ENCODE measurements around the gene CDC42EP2.

CDC42EP2 gene, protein sequence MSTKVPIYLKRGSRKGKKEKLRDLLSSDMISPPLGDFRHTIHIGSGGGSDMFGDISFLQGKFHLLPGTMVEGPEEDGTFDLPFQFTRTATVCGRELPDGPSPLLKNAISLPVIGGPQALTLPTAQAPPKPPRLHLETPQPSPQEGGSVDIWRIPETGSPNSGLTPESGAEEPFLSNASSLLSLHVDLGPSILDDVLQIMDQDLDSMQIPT

DNA sequence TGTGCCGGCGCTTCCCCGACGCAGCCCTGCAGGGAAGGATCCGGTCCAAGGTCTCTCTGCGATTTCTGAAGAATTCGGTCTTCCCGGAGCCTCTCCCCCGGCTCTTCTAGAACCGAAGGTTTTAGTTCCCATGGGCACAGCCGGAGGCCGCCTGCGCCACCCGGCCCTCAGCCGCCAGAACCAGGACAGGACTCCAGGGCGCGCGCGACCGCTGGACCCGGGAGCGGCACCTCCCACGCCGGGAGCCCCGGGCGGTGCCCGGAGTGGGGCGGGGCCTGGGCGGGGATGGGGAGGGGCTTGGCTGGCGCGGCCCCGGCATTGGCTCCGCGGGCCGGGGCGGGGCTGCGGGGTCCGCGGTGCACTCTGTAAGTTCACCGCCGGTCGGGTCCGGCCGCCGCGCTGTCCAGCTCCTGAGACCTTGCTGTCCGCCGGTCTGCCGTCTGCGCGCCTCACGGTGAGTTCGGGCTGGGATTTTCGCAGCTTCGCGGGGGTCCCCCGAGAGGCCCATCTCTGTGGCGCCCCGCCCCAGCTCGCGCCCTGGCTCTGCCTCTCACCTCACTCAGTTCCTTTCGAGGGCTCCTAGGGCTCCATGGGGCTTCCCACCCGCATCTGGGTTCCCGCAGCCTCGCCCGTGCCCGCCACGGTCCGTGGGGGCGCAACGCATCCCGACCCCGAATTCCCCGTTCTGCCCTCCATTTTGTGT lies at the start of gene CDC42EP2:
Gene CDC42EP2 (plus strand): TSS at position 366 of the 703 bp plus-strand sequence. CDS start 6,033 bp downstream, outside the sequence.
- peak; percentile 82 for DNase-seq (ENCODE audit: low read depth, low spot score)

DNA sequence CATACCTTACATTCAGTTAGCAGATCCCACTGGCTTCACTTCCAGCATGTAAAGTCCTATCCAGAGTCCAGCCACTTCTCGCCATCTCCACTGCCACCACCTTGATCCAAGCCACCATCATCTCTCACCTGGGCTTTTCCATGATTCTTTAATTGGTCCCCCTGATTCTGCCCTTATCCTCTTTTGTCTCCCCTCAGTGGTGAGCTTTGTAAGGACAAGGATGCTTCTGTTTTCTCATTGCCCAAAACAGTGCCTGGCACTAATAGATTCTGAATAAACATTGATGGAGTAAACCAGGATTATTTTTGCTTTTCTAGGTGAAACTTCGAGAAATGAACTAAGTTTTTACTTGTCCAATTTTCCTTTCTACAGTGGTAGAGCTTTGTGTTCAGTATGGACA lies 48.5 kb upstream of the CDC42EP2 start:
- DNase-seq (ENCODE audit: low read depth, low spot score), result no peak

DNA sequence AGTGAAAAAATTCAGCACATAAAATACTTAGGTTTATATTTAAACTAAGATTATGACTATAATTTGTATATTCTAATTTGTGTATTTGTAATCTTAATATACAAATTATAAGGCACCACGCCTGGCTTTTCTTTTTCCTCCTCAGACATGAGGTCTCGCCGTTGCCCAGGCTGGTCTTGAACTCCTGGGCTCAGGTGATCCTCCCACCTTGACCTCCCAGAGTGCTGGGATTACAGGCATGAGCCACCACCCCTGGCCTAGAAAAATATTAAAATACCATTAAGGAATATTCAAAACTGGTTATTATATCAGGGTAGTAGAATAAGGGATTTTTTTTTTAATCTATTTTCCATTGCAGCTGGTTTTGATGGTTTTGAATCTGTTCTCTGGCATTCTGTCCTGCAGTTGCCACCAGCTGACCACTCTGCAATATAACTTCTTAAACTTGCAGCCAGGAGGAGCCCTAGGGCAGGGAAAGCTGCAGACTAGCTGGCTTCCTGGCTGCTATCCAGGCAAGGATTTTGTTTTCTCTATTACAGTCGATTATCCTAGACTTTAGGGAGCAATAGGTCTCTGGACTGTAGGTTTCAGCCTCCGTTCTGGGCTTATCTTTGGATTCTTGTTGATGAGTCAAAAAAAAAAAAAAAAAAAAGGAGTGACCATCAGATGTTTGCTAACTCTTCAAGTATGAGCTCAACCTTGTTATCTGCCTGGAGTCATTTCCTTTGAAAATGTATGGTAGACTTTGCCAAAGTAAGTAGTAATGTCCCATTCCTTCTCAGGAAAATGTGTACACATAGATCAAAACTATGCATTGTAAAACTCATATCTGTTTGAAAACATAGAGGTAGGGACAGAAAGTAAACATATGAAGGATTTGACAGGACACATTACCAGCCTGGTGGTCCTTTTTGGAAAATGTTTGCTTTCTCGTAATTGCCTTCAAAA lies 39.7 kb upstream of the CDC42EP2 start:
- peak; percentile 74 for DNase-seq (ENCODE audit: low read depth, low spot score)

DNA sequence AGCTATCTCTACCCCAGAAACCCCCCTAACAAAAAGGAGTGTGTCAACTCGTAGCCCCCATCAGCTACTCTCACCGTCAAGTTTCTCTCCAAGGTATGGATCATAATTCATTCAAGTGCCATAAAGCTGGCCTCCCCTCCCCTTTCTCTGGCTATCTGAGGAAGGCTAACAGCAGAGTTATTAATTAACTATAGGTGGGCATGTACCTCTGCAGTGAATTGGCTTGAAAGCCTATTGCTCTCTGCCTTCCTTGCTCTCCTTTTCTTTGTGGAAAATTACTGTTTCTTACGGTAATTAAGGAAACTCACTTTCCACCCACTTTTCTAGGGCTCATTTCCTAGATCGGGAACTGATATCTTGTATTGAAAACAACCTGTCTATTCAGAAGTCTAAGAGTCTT lies 38.8 kb upstream of the CDC42EP2 start:
- no peak for DNase-seq (ENCODE audit: low read depth, low spot score)

DNA sequence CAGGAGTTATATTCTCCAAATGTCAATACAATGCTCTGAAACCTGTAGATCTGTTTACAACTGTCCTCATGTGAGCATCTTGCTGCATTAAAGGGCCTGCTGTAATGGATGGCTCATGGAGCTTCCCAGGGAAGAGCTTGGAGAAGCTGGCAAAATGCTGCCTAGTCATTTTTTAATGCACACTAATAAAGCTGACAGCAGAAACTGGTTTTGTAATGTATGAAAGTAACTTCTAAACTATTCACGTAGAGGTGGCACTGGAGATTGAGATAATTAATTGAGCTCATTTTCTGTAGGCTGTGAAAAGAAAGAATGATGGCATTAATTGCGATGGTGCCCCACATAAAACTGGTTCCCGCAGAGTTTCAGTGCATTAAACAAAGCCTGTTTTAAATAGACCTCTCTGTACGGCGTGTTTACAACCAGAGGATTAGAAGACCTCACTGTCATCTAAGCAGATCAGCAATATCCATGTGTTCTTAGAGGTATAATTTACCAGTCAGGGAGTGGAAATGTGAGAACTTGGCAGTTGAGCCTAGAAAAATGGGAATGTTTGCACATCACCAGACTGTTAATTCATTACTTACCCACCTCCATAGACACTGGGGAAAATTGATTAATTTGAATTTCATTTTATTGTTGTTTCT lies 36.9 kb upstream of the CDC42EP2 start:
- DNase-seq (ENCODE audit: low read depth, low spot score), result no peak

DNA sequence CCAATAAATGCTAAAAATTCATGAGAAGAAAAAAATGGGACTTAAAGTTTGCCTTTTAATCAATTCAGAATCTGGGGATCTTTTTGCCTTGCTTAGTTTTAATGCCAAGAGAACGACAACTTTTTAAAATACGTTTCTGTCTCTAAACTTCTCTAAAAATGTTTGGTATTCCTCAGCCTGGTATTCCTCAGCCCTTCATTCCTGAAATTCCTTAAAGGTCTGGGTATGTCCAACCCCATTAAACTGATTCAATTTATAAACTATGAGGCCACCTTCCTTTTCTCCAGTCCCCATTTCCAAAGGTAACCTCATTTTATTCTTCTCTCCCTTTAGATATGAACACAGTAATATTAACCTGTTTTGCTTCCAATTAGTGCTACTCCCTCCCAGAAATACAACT lies 36.3 kb upstream of the CDC42EP2 start:
- no peak for DNase-seq (ENCODE audit: low read depth, low spot score)

DNA sequence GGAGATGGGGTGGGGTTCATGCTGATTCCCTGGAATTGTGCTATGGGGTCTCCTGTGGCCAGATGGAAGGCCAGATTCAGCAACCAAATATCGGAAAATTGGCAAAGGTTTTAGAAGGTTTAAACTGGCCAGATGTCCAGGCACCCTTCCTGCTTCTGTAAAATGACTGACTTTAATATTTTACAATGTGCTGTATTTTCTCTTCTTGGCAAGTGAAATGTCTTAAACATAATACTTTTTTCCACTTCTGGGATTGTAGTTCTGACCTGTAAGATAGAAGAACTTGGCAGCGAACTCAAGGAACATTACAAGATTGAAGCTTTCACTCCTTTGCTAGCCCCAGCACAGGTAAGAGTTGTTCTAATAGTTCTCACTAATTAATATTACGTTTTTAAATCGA lies 35.4 kb upstream of the CDC42EP2 start:
- no peak for DNase-seq (ENCODE audit: low read depth, low spot score)

DNA sequence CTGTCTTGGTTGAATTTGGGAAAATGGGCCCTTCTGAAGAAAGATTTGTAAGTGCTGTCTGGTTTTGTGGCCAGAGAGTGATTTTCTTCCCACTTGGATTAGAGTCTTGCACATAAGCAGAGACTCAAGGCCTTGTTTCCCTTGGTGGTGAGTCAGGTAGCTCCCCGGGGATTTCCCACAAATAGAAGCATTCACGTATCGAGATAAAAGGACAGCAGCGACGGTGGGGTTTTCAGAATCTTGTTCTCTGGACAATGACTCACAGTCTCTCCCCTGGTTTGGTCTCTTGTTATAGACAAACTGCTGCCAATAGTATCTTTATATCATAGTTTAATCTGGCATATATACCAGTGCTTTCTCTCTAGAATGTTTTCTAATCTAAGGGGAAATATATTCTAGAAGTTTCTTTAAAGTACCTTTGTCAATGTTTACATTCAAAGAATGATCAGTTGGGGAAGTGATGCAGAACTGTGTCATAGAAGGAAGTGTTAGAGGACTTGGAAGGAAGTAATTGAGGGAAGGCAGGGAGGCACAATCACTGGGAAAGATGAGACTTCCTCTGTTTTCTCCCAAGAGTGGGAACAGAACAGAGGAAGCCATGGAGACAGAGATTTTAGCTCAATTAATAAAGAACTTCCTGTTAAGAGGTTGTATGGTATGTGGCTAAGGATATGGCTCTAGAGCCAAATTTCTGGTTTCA lies 34.8 kb upstream of the CDC42EP2 start:
- peak; percentile 57 for DNase-seq (ENCODE audit: low read depth, low spot score)

DNA sequence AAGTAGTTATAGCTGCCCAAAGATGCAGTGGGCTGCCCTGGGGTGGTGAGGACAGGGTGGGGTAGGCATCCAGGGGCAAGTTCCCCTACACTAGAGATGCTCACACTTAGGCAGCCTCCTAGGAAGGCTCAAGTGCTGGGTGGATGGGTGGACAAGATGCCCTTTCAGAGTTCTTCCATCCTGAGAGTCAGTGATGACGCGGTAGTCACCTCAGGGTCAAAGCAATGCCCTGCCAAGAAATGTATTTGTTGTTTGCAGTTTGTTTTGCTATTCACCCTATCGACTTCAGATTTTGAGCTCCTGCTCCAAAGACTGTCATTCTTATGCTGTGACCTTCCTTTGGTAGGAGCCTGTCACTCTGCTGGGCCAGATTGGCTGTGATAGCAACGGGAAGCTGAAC lies 34.0 kb upstream of the CDC42EP2 start:
- DNase-seq (ENCODE audit: low read depth, low spot score), result no peak

DNA sequence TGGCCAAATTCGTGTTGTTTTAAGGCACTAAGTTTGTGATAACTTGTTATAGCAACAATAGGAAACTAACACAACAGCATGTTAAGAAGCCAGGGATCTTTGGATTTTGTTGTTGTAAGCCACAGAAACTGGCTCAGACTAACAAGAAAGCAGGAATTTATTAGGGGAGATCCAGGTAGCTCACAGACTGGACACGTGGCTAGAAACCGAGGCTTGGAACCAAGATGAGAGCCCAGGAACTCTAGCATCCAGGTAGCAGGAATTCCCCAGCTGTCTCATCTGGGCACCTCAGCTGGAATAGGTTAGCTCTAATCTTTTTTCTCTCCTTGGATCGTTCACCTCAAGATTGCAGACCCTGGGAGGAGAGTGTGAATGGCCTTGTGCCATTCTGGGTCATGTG lies 28.0 kb upstream of the CDC42EP2 start:
- no peak for DNase-seq (ENCODE audit: low read depth, low spot score)

DNA sequence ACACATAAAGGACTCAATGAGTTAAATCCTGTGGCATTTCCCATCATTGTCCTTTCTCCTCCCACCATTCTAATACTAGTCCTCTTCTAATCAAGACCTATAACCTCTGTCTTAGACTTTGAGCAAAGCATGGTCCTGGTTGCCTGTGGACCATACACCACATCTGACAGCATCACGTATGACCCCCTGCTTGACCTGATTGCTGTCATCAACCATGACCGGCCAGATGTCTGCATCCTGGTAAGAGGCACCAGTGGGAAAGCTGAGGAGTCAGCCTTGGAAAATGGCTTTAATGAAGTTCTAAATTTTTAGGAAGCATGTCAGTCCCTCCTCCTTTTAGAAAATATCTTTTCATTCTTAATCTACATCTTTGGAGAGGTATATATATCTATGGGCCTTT lies 27.1 kb upstream of the CDC42EP2 start:
- DNase-seq (ENCODE audit: low read depth, low spot score), result no peak

DNA sequence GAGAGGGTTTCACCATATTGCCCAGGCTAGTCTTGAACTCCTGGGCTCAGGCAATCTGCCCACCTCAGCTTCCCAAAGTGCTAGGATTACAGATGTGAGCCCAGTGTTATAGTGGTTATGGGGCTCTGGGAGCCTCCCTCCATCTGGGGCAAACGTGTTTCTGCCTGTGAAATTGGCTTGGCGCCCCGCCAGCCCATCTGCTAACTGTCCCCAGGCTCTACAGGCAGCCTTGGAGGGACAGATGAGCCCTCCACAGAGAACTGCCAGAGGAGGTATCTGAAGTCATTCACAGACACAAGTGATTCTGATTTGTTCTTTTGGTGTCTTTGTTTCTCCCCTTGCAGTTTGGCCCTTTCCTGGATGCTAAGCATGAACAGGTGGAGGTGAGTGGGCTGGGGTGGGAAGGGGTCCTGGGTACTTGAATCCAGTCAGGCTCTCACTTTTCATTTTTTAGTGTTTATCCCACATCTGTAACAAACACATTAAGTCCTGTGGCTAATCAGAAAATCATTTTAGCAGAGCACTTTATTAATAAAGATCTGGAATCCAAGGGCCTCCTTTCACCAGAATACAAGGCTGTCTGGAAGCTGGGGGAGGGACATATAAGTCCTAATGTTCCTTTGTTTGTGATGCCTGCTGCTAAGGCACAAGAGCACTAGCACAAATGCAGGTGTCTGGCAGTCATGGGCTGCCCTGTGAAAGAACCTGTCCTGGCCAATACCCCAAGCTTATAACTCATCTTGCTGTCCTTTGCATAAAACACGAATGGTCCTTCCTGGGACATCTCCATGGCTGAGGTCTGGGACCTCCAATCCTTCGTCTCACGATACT lies 25.7 kb upstream of the CDC42EP2 start:
- no peak for DNase-seq (ENCODE audit: low read depth, low spot score)

DNA sequence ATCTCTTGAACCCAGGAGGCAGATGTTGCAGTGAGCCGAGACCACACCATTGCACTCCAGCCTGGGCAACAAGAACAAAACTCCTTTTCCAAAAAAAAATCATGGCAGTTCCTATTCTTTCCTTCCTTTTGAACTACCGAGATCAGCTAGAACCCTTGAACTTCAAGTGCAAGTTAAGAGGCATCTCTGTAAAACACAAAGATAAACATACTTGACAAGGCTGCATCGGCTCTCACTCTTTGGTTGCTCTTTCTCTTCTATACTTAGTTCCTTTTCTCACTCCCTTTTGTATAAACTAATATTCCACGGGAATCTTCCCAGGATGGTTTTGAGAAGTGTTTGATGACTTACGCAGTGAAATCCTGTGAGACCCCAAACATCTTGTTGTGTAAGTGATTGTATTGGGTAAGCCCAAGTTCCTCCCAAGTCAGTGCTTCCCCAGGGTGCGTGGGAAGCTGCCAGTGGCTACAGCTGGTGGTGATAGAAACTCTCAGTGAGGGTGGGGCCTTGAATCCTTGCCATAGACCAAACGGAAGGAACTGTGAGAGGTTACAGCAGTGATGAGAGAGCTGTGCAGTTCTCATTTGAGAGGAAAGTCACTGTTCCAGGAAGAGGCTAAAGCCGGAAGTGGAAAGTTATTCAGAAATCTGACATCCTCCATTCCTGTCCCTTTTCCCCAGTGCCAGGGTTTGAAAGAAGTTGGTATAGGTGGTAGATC lies 24.1 kb upstream of the CDC42EP2 start:
- no peak for DNase-seq (ENCODE audit: low read depth, low spot score)

DNA sequence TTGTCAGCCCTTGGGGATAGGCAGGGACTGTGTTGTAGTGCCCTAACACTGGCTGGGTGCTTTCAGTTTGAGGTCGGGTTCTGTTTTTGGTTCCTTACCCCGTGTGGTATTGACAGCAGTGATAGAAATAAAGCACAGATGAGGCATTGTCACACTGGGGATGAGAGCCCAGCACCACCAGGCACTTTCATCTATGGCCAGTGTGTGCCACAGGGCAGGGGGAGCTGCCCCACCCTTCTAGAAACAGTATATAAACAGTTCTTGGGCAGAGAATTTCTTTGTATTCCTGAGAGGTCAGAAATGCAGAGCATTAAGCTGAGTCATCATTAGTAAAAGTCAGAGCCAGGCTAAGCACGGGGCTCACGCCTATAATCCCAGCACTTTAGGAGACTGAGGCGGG lies 23.1 kb upstream of the CDC42EP2 start:
- DNase-seq (ENCODE audit: low read depth, low spot score), result peak; percentile 34

DNA sequence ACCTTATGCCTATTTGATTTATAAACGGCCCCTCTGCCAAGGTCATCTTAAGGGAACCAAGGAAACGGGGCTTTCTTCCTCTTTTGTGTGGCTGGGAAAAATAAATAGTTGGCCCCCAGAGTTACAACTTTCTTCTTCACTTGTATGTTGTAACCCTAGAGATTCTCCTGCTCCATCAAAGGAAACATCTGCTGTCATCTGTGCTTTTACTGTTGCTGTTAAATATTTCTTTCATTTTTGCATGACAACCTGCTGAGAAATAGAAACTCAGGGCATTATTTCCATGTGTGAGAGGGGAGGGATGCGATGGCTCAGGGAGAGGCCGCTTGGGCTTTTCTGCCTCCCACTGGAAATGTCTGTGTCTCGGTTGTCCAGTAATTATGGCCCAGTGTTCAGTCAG lies 21.8 kb upstream of the CDC42EP2 start:
- no peak for DNase-seq (ENCODE audit: low read depth, low spot score)

DNA sequence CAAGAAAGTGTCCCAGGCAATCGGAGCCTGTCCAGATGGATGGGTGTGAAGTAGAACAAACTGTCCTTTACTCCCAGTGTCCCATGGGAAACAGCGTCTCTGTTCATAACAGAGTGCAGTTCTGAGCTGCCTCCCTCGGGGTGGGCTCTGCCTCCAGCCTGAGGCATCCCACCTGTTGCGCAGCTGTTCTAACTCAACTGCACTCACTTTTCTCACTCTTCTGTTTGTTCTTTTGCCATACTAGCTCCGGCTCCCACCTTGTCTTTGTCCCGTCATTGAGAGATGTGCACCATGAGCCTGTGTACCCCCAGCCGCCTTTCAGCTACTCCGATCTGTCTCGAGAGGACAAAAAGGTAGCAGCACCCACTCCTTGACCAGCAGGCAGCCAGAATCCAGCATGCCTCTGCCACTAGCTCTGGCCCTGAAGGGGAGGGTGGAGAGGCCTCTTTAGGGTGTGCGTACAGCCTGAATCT lies 20.7 kb upstream of the CDC42EP2 start:
- DNase-seq (ENCODE audit: low read depth, low spot score), result no peak

DNA sequence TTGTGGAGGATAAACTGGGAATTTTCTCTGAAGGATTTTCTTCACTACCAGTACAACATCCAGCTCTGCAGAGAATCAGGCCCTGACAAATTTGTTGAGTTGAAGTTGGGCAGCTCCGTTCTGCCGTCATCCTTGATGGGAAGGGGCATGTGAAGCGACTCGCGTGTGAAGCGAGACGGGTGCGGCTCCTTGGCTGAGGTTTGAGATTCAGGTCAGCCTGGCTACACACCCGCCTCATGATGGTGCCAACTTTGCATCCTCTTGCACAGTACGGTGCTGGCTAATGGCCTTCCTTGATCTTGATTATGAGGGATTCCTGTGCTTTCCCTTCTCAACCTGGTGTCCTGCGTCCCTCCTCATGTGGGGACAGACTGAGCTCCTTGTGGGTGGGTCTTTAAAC lies 19.7 kb upstream of the CDC42EP2 start:
- DNase-seq (ENCODE audit: low read depth, low spot score), result no peak

DNA sequence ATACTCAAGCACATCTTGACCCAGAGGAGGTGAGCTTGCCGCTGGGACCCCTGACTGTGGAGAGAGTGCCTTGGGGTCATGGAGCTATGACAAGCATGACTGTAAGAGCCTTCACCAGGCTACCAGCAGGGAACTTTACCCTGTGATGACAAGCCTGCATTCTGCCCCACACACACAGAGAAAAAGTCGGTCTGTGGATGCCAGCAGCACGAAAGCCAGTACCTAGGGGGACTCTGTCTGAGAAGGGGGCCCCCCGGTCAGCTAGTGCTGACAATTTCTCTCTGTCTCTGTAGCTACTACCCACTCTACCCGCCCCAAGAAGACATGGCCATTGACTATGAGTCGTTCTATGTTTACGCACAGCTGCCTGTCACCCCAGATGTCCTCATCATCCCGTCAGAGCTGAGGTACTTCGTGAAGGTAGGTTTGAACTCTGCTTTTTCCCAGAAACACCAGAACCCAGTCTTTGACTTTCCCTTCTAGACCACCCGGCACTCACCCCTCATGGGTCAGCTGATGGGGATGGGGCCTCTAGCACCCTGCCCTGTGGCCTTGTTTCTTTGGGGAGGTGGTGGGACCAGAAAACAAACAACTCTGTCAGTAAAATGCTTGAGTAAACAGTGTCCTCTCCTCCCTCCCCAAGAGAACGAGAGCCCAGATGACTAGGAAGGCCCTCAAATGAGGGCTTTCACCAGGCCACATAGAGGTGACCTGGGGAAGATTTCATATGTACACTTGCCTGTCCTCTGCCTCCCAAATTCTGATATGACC lies 18.9 kb upstream of the CDC42EP2 start:
- DNase-seq (ENCODE audit: low read depth, low spot score), result no peak

Measured in ELF-1 (cell line).